NCI-H446 treated with DMSO at 0.1 percent for 48 hours (cell line): ENCODE data around the gene GNG7.
A peak's percentile ranks its signal among the peaks of the same experiment; 100 is the strongest.

Experiments used
- DNase-seq: peaks from one replicate; lab custom pipeline; 2025; lab: John Stamatoyannopoulos, UW

The GNG7 gene

DNA sequence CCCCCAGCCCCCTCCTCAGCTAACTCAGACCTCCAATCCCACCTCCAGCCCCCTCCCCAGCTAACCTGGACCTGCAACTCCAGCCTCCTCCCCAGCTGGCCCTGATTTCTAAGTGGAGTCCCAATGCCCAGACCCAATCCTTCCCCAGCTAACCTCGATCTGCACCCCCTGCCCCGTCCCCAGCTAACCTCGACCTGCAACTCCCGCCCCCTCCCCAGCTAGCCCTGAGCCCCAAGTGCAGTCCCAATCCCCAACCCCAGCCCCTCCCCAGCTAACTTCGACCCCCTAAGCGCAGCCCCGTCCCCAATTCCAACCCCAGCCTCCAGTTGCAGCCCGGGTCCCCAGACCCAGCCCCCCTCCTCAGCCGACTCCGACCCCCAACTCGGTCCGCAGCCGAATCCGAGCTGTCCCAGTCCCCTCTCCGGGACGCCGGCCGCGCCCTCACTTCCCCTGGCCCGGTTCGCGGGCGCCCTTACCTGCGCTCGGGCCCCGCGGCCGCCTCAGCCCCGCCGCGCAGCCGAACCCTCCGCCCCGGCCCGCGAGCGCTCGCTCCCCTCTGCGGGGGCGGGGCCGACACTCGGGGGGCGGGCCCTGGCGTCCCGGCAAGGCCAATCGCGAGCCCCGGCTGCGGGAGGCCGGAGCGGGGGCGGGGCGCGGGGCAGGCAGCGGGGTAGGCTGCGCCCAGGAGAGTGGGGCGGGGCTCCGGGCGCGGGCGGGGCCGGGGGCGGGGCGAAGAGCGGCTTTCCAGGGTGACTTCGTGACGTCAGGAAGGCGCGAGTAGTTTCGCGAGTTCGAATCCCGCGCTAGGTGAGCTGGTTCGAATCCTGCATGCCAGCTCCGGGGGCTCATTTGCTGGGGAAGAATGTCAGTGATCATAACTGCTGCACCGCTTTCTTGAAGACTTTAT is at the start of gene GNG7:
Gene GNG7 (minus strand): TSS at position 525 of the 907 bp plus-strand sequence. CDS start 182,006 bp downstream, outside the sequence.
- DNase-seq, result peak; percentile 74

DNA sequence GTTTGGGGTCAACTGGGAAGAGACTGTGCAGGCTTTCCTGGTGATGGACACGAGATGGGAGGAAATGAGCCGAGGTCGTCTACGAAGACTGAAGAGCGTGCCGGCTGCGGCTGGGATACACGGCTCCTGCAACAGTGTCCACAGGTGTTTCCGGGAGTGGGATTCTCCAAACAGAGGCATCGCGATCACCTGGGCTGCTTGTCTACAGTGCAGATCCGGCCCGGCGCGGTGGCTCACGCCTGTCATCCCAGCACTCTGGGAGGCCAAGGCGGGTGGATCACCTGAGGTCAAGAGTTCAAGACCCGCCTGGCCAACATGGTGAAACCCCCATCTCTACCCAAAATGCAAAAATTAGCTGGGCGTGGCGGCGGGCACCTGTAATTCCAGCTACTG is 48.9 kb upstream of the GNG7 start:
- DNase-seq, result no peak

DNA sequence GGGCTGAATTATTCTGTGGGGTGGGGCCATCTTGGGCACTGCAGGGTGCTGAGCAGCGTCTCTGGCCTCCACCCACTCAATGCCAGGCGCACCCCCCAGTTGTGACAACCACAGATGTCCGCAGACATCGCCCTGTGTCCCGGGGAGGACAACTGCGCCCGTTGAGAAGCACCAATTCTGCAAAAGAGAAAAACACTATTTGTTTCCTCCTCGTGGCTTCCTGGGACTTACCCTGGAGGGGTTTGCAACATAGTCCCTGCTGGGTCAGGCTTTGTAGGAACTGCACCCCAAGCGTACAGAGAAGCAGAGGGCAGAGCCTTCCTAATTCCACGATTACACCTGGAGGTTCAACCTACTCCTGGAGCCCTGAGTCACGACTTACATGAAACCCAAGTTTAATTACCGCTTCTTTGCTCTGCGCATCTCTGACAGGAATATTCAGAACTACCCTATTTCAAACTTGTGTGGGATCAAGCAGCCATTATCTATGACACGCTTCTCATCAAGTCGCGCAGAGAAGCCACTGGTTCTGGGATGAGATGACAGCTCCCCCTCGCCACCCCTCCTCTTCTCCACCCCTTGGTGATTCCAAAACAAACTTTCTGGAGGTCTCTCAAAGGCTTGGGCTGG is 48.4 kb upstream of the GNG7 start:
- DNase-seq, result no peak

DNA sequence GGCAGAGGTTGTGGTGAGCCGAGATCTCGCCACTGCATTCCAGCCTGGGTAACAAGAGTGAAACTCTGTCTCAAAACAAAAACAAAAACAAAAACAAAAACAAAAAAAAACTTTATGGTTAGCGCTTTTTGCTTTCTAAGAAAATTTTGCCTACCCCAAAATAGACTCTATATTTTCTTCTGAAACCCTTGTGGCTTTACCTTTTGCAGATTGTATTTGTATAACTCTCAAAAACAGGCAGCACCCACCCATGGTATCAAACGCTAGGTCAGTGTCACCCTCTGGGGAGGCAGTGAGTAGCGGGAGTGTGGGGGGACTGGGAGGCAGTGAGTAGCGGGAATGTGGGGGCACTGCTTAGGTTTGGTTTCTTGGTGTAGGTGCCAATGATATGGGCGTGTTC is 44.9 kb upstream of the GNG7 start:
- no peak for DNase-seq

DNA sequence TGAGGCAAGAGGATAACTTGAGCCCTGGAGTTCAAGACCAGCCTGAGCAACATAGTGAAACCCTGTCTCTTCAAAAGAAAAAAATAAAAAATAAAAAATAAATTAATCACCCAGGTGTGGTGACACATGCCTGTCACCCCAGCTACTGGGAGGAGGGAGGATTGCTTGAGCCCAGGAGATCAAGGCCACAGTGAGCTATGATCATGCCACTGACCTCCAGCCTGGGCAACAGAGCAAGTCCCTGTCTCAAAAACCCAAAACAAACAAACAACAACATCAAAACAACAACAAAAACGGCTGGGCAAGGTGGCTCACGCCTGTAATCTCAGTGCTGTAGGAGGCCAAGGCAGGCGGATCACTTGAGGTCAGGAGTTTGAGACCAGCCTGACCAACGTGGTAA is 41.6 kb upstream of the GNG7 start:
- no peak for DNase-seq

DNA sequence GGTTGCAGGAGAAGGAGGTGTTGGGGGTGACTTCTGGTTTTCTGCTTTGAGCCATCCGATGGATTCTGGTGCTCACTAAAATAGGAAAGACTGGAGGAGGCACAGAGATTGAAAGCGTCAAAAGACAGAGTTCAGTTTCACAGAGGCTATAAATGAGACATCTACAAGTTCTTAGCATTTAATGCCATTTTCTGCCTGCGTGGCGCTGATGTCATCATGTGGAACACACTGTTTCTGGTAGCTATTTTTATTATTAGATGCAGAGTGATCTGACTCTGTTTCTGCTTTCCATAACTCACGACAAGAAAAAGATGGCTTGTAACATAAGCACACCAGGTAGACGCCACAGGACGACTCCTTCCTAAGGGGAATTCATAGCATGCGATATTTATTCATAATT is 40.6 kb upstream of the GNG7 start:
- DNase-seq, result no peak

DNA sequence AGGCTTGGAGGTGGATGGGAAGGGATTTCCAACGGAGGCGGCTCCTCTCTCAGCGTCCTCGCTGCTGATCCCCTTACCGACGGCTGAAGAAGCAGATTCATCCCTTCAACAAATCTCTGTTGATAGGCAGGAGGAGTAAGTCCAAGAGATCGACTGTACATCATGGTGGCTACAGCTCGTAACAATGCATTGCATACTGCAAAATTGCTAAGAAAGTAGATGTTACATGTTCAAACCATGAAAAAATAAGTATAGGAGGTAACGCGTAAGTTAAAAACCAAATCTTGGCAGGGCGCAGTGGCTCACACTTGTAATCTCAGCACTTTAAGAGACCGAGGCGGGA is 37.8 kb upstream of the GNG7 start:
- no peak for DNase-seq

DNA sequence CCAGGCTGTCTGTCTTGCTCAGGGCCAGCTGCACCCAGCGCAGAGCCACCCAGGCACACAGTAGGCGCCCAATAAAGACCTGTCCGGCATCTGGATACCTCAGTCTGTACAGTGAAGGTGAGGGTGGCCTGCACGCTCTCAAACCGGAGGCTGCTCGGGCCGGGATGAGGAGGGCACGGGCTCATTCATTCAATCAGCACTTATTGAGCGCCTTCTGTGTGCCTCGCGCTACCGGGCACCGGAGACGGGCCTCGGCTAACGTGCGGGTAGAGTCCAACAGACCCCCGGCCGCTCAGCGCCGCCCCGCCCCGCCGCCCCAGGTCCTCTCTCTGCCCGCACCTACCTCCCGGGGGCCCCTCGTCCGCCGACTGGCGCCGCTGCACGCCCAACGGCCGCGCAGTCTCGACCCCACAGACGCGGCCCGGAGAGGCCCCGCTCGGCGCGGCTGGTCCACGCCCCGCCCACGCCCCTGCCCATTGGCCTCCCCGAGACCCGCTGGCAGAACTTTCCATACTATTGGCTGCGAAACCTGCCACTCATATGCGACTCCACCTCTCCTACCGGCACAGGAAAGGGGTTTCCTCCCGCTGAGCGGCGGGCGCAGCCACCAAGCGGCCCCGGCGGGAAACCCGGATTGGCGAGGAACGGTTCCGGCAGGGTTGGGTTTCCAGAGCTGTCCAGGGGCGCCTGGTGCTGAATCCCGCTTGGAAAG is 37.3 kb upstream of the GNG7 start, which contains the start of gene SLC39A3:
Gene SLC39A3 (minus strand): TSS at position 416 of the 712 bp plus-strand sequence. CDS start 2,760 bp downstream, outside the sequence.
- peak; percentile 94 for DNase-seq

DNA sequence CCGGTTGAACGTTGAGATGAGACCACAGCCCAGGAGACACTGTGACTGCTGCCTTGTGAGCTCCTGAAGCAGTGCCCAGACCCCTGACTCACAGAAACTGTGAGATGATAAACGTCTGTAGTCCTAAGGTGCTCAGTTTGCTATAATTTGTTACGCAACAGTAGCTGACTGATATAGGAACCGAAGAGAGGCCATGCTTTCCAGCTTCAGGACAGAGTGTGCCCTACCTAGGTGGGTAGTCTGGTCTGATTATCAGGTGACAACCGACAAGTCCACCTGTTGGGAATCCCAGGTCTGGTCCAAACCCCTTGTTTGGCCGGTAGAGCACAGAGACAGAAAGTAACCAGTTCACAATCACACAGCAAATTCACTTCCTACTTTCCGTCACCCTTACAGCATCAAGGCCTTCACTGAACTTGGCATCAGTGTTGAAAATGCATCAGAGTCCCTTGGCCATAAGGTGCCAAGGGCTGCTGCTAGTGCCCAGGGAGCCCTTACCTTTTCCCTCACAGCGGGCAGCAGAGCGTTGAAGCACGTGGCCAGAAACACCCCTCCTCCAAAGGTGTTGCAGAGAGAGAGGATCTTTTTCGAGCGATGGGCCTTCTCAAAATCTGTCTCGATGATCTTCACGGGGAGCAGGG is 34.2 kb upstream of the GNG7 start:
- no peak for DNase-seq

DNA sequence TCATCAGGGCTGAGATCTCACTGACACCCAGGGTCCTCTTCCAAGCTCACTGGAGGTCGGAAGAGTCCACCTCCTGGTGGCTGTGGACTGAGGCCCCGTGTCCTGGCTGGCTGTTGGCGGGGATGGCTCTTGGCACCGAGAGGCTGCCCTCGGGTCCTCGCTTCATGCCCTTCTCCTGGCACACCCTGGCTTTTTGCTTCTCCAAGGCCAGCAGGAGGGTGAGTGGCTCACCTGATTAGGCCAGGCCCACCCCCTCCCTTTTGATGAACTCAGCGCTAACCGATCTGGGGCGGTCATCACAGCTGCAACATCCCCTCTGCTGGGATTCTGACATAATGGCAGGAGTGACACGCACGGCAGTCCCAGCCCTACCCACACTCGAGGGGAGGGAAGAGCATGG is 32.9 kb upstream of the GNG7 start:
- DNase-seq, result no peak

DNA sequence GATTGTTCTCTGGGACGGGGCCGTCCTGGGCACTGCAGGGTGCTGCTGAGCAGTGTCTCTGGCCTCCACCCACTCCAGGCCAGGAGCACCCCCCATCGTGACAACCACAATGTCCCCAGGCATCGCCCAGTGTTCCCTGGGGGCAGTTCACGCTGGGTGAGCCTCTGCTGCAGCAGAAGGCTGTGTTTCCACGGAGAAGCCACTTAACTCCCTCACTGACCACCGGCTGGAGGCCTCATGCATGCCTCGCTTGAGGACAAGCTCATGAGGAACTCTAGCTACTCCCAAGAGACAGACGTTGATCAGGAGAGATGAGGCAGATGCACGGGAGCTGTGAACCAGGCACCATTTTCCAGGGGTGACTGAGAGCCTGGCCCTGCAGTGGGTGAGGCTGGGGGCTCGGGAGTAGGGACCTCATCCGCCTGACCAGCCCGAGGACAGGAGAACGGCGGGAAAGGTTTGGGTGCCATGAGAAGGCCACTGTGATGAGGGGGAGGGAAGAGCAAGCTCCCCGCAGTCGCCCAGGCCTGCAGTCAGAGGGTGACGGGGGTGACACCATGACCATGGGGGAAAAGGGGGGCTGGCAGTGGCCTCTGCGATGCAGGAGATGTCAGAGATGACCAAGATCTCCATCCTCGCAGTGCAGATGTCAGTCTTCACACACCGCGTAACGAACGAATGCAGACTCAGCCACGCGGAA is 32.2 kb upstream of the GNG7 start:
- DNase-seq, result no peak

DNA sequence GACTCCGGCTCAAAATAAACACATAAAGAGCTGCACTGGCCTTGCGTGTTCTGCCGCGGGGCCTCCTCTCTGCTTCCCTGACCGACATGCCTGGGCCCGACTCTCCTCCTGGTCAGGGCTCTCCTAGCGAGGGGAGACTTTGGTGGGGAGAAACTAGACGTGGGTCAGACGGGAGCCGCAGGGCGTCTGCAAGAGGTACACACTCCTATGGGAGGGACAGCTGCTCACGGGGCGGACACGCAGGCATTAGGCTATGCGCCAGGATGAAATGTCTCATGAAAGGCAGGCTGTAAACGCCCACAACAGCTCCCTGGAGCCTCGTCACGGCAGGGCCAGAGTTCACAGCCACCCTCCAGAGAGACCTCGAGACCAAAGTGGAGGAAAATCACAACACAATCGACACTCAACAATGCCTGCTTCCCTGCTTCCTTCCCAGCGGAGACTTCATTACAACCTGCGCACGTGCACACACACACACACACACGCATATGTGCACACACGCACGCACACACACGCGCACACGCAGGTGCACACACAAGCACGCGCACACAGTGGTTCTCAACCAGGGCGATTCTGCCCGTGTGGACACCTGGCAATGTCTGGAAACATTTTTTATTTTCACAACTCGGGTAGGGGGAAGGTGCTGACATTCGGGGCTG is 31.6 kb upstream of the GNG7 start:
- DNase-seq, result no peak

DNA sequence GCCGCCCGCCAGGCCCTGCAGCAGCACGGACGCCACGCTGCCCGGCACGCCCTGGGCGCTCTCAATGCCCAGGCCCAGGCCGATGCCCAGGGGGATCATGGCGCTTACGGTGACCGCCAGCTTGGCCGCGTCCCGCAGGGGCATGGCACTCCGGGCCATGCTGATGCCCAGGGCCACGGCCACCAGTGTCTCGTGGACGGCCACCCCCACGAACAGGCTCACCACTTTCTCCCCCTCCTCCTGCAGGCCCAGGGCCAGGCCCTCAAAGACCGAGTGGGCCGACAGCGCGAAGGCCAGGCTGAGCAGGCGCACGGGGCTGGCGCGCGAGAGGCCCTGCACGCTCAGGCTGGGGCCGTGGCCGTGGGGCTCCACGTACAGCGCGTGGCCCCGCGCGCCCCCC is 30.4 kb upstream of the GNG7 start:
- DNase-seq, result no peak

DNA sequence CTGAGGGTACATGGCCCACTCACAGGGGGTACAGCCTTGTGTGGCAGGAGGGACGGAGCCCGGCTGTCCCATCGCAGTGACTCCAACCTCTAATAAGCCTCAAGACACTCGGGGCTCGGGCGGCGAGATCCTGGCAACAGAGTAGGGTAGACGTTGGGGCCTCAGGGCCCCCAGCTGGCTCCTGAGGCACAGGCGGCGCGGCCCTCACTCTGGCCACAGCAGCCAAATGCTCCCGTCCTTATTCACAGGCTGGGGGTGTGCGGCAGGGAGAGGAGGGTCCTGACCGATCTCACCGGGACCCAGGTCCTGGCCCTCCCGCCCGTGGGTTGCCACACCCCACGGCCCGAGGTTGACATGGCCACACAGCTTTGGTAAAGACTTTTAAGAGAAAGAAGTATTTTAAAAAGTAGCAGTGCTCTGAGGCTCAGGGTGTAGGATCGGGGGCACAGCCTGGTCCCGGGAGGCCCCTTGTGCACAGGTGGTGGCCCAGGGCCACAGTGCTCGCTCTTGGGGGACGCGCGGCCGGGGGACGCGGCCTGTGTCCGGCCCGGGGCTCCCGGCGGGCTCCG is 29.7 kb upstream of the GNG7 start:
- DNase-seq, result no peak

DNA sequence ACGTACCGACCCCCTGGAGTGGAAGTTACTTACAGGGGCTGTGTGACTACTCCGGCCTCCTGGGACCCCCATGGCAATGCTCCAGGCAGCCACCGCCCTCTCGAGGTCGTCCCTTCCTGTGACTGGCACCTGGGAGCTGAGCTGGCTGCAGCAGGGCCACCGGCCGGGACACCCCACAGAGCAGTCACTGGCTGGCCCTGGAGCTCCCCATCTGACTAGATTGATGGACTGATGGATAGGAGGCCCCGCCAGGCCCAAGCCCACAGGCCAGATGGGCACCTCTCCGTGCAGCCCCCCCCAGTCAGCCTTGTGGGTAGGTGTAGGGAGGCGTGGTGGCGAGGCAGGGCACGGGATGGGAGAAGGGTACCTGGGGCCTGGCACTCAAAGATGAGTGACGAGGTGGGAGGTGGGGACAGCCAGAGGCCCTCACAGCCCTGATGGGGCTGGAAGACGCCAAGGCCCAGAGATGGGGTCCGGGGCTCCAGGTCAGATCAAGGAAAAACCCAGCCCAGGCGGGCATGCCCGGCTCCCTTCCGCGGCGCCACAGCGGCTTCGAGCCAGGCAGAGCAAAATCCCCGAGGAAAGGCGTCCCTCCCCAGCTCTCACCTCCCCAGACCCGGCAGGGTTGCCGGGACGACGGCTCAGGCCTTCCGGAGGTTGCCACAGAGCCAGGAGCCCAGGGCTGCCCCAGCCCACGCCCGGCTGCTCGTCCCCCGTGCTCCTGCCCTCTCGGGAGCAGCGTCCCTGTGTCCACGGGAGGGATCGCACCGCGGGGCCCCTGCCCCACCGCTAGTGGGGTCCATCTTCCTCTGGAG is 28.9 kb upstream of the GNG7 start:
- DNase-seq, result no peak

DNA sequence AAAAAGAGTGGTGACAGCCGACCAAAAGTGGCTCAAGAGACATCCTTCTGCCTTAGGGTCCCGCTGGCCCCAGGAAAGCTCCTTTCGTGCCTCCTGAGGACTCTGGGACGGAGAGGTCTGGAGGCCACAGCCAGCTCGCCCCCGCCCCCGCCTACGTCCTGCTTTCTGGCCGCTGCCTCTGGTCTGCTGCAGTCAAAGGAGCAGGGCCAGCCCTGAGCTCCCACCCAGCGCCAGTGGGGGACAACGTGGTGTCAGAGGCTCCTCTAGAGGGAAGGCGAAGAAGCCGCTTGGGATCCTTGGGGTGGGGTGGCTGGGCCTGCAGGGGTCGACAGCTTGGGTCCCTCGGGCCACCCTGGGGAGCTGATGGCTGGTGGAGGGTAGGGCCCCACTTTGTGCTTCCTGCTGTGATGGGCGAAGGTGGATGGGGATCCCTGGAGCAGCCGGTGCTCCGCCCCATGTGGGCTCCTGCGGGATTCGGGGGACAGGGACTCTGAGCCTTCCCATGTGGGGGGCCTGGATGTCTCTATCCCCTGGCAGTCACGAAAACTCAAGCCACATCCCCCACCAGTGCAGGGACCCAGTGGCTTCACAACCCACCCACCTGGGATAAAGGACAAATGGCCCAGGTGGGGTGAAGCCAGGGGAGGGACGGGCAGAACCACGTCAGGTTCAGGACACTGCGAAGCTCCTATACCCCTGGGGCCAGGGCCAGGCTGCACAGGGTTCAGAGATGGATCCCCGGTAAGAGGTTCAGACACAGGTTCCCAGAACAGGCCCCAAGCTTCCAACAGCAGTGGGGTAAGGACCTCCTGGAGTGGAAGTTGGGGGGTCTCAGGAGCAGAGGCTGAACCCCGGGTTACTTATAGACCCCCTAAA is 27.7 kb upstream of the GNG7 start:
- DNase-seq, result no peak

DNA sequence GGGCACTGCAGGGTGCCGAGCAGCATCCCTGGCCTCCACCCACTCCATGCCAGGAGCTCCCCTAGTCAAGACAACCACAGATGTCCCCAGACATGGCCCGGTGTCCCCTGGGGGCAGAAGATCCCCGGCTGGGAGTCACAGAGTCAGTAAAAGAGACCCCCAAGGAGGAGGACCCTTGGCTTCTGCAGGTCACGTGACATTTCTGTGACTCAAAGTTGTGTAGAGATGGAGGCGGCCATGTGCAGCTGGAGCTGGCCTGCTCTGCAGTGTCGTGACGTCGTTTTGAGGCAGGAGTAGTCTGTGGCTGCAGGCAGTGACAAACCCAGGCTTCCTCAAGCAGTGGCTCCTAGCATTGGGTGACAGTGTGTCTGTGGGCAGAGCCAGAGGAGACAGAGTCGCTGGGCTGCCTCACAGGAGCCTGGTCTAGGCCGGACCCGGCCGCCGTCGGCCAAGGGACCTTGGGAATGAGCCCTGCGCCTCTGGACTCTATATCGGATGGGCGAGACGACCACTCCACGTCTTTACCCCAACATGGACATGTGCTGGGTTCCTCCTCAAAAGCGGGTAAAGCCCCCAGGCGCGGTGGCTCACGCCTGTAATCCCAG is 26.4 kb upstream of the GNG7 start:
- no peak for DNase-seq

DNA sequence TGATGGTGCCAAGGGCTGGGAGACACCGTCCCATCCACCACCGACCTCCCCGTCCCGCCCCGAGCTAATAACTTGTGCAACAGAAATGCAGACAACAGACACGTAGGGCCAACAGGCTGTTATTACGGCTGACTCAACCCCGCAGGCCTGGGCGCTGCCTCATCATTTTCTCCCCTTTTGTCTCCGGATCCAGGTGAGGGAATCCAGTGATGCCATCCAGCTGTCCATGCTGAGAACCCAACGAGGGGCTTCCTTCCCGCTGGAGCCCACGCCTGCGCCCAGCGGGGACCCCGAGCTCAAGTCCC is 25.1 kb upstream of the GNG7 start:
- no peak for DNase-seq
